Prostate gland (tissue), 2 donors: ENCODE data around the gene KDM6A.

Source experiments
- POLR2A ChIP-seq: fragments of 450-650 bp; IDR thresholded peaks from one replicate; pipeline ENCODE4 v1.6.1; 2016; ENCODE audit warnings: antibody characterized with exemption, mild to moderate bottlenecking
- POLR2AphosphoS5 ChIP-seq: sonication (generic); formaldehyde crosslinking; IDR thresholded peaks from one replicate; pipeline ENCODE4 v1.6.1; 2017; ENCODE audit warnings: antibody characterized with exemption
- TF ChIP-seq, protein P1 (sequence below), 4 experiments: fragments of 200-600 bp in 2 of 4; fragments of 450-650 bp in 2 of 4; sonication (generic) in 2 of 4; IDR thresholded peaks; 1 replicate in 3 of 4; 2 replicates in 1 of 4; pipeline ENCODE4 v1.5.1; 2016 to 2019; ENCODE audit warnings: antibody characterized with exemption in 4 of 4, mild to moderate bottlenecking in 2 of 4, moderate library complexity in 2 of 4

DNA sequence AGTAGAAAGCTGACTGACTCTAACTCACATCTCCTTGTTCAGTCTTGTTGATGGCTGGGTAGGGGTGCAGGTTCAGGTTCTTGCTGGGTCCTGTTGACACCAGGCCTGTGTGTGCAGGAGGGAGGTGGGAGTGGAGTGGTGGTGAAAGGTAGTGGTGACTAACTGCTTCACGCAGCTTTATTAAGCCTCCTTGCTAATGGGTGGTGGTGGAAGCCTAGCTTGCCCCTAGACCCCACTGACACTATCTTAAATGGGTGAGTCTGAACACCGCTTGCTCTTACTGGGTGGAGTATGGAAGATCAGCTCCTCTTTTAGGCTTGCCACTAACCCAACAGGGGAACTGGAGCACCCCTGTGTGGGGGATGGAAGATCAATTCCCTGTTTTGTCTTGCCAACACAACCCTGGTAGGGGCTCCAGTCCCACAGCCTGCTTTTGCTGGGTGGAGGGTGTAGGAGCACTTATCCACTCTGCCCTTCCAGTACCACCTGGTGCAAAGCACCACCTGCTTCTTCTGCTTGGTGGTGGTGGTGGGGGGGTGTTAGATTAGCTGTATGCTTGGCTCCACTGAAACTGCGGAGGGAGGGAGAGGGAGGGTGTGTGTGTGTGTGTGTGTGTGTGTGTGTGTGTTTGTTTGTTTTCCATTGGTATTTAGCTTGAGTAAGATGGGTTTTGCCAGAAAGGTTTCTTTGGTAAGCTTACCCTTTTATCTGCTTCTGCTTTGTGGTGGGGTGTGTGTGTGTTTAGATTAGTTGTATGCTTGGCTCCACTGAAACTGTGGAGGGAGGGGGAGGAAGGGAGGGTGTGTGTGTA lies 25.6 kb downstream of the KDM6A start:
- TF ChIP-seq, protein P1, sequence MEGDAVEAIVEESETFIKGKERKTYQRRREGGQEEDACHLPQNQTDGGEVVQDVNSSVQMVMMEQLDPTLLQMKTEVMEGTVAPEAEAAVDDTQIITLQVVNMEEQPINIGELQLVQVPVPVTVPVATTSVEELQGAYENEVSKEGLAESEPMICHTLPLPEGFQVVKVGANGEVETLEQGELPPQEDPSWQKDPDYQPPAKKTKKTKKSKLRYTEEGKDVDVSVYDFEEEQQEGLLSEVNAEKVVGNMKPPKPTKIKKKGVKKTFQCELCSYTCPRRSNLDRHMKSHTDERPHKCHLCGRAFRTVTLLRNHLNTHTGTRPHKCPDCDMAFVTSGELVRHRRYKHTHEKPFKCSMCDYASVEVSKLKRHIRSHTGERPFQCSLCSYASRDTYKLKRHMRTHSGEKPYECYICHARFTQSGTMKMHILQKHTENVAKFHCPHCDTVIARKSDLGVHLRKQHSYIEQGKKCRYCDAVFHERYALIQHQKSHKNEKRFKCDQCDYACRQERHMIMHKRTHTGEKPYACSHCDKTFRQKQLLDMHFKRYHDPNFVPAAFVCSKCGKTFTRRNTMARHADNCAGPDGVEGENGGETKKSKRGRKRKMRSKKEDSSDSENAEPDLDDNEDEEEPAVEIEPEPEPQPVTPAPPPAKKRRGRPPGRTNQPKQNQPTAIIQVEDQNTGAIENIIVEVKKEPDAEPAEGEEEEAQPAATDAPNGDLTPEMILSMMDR (IDR thresholded peaks at IDR 0.05) = no peak
- TF ChIP-seq POLR2AphosphoS5 = no peak
- no peak for TF ChIP-seq POLR2A
